Thyroid gland (tissue), 4 donors: ENCODE data around the gene GCSAM.

Experiments
- POLR2A ChIP-seq, 2 donors: fragments of 450-650 bp; IDR thresholded peaks; one replicate each; pipeline ENCODE4 v1.6.1; 2017; ENCODE audit warnings: antibody characterized with exemption in 2 of 2, mild to moderate bottlenecking in 2 of 2, moderate library complexity in 1 of 2
- TF ChIP-seq, protein P1 (sequence below), 6 experiments: fragments of 200-600 bp in 3 of 6; fragments of 450-650 bp in 3 of 6; sonication (generic) in 3 of 6; IDR thresholded peaks; one replicate each; pipeline ENCODE4 v1.5.1; 2016 to 2019; ENCODE audit warnings: antibody characterized with exemption in 6 of 6, mild to moderate bottlenecking in 2 of 6, inconsistent platforms in 1 of 6, moderate library complexity in 1 of 6

GRCh38 chr3:112132975-112133448 is at the start of gene GCSAM:
- TF ChIP-seq, protein P1, sequence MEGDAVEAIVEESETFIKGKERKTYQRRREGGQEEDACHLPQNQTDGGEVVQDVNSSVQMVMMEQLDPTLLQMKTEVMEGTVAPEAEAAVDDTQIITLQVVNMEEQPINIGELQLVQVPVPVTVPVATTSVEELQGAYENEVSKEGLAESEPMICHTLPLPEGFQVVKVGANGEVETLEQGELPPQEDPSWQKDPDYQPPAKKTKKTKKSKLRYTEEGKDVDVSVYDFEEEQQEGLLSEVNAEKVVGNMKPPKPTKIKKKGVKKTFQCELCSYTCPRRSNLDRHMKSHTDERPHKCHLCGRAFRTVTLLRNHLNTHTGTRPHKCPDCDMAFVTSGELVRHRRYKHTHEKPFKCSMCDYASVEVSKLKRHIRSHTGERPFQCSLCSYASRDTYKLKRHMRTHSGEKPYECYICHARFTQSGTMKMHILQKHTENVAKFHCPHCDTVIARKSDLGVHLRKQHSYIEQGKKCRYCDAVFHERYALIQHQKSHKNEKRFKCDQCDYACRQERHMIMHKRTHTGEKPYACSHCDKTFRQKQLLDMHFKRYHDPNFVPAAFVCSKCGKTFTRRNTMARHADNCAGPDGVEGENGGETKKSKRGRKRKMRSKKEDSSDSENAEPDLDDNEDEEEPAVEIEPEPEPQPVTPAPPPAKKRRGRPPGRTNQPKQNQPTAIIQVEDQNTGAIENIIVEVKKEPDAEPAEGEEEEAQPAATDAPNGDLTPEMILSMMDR (IDR thresholded peaks at IDR 0.05), result no peak
- TF ChIP-seq POLR2A (IDR thresholded peaks at IDR 0.05), result no peak
